GM12892 (cell line): Measurements from ENCODE around the gene PRKAR2A.

ENCODE experiments used
- POLR2A ChIP-seq: IDR thresholded peaks from 2 replicates; pipeline ENCODE4 v1.6.1; 2011; ENCODE audit warnings: low read depth, low read length, control low read depth
- POLR2AphosphoS5 ChIP-seq: IDR thresholded peaks from 2 replicates; pipeline ENCODE4 v1.6.1; 2011; ENCODE audit warnings: low read depth, low read length, control low read depth
- TAF1 ChIP-seq: IDR thresholded peaks from 2 replicates; pipeline ENCODE4 v1.6.1; 2011; ENCODE audit warnings: low read depth, mild to moderate bottlenecking, control low read depth, low read length, borderline replicate concordance

- TF ChIP-seq POLR2AphosphoS5 (no peak), POLR2A (no peak), TAF1 (no peak)
These were observed 140.5 kb downstream of the PRKAR2A start for GRCh38 chr3:48707157-48707556.
